GM19238 (cell line): ENCODE measurements around the gene LDLRAD3.

Experiments used
- DNase-seq: peaks from one replicate; pipeline ENCODE4 v3.0.0; 2011; ENCODE audit warnings: low spot score; ENCODE audit not compliant: insufficient read length

LDLRAD3 gene

DNA sequence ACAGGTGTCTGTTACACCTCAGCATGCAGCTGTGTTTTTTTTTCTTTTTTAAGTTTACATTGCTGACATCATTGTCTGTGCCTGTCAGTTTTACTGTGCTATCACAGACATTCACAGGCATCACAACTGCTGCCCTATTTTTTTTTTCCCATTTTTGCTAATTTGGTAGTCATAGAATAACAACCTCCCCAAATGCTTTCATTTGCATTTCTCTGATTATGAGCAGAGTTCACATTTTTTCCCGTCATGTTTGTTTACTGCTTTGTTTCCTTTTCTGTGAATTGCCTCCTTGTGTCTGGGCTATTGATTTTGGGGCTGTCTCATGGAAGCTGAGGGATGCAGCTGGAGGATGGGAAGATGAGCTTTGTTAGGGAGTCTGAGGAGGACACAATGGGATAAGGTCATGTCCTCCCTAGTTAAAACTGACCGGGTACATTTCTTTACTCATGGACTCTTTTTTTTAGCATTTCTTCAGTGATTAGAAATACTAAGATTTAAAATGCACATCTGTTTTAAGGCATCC, 155.1 kb downstream of the LDLRAD3 start:
- no peak for DNase-seq

GRCh38 chr11:36101466-36101865, 157.6 kb downstream of the LDLRAD3 start:
- no peak for DNase-seq

DNA sequence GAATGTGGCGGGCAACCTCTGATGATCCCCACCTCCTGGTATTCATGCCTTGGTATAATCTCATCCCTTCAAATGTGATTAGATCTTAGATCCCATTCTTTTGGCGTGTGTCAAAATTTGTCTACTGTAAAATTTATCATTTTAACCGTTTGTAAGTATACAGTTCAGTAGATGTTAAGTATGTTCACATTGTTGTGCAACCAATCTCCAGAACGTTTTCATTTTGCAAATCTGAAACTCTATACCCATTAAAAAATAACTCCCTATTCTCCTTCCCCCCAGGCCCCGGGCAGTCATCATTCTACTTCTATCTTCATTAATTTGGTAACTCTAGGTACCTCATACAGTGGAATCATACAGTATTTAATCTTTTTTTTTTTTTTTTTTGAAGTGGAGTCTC, 159.0 kb downstream of the LDLRAD3 start:
- DNase-seq = no peak

GRCh38 chr11:36103933-36104530, 160.2 kb downstream of the LDLRAD3 start:
- DNase-seq = no peak

DNA sequence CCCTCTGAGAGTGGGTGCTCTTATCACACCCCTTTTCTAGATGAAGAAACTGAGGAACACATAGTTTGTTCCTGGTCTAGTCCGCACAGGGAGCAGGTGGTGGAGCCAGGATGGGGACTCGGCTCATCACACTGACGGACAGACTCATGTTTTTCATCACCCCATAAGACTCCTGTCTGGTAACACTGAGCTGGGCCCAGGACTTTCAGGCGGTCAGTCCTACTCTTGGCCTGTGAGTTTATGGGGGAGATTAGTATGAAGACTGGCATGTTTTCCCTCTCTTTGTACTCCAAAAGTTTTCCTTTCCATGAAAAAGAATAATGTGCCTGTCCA, 160.8 kb downstream of the LDLRAD3 start:
- DNase-seq = no peak

DNA sequence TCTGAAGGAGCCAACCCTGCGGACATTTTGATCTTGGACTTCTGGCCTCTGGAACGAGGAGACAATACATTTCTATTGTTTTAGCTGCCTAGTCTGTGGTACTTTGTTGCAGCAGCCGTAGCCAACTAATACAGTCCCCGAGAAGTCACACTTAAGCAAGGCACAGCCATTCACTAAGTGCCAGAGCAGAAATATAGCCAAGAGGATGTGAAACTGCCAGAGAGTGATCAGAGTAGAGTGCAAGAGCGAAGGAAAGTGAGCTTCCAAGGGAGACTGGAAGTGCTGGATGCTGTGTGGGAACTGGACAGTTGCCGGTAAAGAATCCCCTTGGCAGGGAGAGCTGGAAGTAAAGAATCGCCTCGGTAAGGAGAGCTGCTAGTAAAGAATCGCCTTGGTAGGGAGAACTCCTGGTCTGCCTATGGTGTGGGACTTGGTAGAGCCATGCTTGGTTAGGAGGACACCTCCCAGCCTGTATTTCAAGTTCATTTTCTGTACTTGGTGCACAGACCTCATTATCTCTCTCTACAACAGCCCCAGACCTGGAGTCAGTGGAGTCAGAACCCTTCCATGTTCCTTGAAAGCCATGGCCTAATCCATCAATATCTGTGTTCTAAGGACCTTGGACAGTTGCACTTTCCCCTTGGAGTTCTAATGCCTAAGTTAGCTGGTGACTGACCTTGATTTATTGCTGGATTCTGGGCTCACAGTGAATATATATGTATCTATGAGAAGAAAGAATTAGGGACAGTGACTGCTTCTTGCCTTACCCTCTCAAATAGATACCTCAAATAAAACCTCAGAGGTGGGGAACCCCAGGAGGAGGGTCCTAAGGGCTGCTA, 162.1 kb downstream of the LDLRAD3 start:
- DNase-seq = no peak

DNA sequence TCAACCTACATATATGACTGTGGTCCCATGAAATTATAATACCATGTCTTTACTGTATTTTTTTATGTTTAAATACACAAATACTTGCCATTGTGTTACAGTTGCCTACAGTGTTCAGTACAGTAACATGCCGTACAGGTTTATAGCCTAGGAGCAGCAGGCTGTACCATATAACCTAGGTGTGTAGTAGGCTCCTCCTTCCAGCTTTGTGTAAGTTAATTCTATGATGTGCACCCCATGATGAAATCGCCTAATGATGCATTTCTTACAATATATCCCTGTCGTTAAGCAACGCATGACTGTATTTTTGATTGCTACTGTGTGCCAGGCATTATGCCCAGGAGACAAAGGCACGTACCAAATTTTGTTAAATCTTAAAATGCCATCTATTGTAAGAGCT, 163.7 kb downstream of the LDLRAD3 start:
- no peak for DNase-seq

GRCh38 chr11:36108881-36109589, 165.2 kb downstream of the LDLRAD3 start:
- DNase-seq = no peak

GRCh38 chr11:36109590-36109849, 165.7 kb downstream of the LDLRAD3 start:
- DNase-seq = no peak

GRCh38 chr11:36109850-36110606, 166.2 kb downstream of the LDLRAD3 start:
- DNase-seq = no peak

DNA sequence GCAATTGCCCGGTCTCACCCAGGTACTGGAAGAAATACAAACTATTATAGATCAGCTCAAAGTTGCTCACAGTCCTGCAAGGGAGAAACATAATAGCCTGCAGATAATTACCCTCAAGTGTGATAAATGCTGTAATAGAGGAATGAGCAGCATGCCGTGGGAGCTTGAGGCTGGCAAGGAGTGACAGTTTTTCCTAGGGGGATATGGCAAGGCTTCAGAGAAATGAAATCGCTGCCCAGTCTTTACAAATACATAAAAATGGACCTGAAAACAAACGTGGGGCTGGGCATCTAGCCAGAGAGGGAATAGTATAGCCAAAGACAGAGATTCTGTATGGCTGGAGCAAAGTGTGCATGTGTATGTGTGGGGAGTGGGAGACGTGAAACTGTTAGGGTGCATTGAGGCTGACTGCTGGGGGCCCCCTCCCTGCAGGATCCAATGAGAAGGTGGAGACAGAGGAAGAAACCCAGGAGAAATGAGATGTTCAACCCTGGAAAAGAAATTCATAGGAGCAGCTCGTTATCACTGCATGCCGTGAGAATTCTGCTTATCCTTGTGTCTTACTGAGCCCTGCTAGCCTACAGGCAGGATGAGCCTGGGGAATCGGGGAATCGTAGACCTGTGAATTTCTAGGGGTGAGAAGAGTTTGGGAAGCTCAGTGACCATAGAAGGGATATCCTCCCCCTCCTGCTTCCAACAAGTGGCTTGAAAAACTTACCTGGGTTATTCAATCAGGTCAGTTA, 167.0 kb downstream of the LDLRAD3 start:
- DNase-seq = no peak

DNA sequence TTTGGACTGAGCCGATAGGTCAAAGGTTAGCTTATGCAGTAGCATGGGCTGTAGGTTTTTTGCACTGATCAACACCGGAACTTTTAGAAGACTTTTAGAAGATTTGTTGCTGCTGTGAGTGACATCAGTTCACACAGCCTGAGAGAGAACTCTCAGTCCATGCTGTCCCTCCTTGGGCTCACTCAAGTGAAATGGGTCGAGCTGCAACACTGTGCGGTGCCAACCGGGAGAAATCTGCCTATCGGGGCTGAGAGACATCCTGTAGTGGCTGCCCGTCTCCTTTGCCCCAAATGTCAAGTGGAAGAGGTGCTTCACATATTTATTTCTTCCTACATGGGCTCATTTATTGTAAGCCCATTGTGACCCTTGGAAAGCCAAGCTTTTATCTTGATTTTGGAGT, 170.2 kb downstream of the LDLRAD3 start:
- no peak for DNase-seq

- no peak for DNase-seq
Observed at GRCh38 chr11:36115378-36115801, 171.5 kb downstream of the LDLRAD3 start.

DNA sequence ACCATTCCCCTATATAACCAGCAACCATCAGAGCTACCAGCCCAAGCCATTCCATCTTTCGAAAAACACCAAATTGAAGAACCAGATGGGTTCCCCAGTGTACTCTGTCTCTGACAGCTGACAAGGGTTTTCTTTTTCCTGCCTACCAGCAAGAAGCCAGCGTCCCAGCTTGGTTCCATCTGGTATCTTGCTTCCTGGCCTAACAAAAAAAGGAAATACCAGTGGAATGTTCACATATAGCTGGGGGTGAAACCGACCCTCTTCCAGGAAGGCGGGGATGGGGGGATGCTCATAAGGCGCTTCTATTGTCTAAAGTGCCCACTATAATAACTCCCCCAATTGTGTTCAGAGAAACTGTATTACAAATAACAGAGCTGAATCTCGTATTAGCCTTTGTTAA, 172.3 kb downstream of the LDLRAD3 start:
- no peak for DNase-seq

DNA sequence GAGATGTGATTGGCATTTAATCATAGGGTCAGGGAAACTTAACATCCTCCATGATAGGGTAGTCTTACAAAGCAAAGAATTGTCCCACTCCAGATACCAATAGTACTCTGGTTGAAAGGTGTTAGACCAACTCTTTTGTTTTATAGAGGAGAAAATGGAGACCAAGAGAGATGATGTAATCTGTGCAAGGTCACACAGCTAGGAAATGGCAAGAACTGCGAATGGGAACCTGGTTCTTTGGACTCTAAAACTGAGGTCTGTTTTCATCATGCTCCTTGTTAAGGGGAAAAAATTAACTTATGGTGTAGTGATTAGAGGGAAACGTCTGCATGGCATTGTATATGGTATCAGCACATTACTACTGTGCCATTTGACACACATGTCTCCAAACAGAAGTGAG, 174.2 kb downstream of the LDLRAD3 start:
- no peak for DNase-seq

- DNase-seq = no peak
Observed at GRCh38 chr11:36119300-36119699, 175.4 kb downstream of the LDLRAD3 start.

DNA sequence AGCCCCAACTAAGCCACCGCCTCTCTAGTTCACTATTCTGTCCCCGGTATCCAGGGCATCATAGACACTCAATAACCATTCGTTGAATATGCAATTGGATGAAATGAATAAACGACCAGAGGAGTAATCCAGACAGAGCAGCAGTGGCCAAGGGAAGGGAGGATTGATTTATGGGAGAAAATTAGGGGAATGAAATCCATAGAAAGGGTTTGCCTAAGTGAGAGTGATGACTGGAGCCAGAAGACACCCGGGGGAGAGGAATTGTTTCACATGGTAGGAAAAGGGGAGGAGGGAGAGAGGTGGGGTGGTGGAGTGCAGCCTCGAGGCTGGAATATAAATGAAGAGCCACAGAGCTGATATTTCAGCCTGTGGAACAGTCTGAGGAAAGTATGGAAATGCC, 177.2 kb downstream of the LDLRAD3 start:
- no peak for DNase-seq

DNA sequence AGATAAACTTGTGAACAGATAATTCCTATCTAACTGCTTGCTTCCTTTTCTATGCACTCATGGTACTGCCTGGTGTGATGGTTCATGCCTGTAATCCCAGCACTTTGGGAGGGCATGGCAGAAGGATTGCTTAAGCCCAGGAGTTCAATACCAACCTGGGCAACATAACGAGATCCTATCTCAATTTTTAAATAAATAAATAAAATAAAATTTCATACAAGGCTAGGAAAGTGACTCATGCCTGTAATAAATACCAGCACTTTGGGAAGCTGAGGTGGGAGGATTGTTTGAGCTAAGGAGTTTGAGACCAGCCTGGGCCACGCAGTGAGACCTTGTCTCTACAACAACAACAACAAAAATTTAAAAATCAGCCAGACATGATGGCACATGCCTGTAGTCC, 178.8 kb downstream of the LDLRAD3 start:
- no peak for DNase-seq

- DNase-seq = no peak
Observed at GRCh38 chr11:36123336-36124101, 179.7 kb downstream of the LDLRAD3 start.

DNA sequence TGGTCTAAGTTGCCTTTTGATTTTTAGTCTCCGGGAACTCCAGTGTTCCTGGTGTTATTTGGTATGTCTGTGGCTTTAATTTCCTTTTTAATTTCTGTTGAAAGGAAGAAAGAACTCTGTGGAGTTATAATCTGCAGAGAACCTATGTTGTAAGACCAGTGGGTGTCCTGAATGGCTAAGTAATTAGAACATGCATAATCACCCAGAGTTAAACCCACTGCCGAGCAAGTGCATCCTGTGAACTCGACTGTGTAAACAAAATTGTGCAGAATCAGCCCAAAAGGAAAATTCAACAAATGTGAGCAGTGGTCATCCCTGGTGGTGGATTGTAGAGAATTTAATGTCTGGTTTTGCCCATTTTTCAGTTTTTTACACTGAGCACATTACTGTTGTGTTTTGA, 182.8 kb downstream of the LDLRAD3 start:
- DNase-seq = no peak
